PFSK-1 (cell line): ENCODE data around the gene TXNDC8.

ENCODE experiments used
- FOXP2 ChIP-seq: optimal IDR thresholded peaks from 2 replicates; pipeline ENCODE3; 2011; ENCODE audit warnings: borderline replicate concordance, control low read depth, inconsistent platforms; ENCODE audit not compliant: insufficient read depth; ENCODE audit errors: extremely low read length, extremely low read depth
- POLR2AphosphoS5 ChIP-seq: IDR thresholded peaks from 2 replicates; pipeline ENCODE4 v1.6.1; 2012; ENCODE audit warnings: low read depth, mild to moderate bottlenecking, control low read depth, low read length, moderate library complexity
- SIN3A ChIP-seq: IDR thresholded peaks from 2 replicates; pipeline ENCODE4 v1.6.1; 2012; ENCODE audit warnings: mild to moderate bottlenecking, low read length, moderate library complexity, borderline replicate concordance; ENCODE audit not compliant: insufficient read depth
- TAF1 ChIP-seq: IDR thresholded peaks from 2 replicates; pipeline ENCODE4 v1.6.1; 2012; ENCODE audit warnings: low read length, control low read depth, borderline replicate concordance; ENCODE audit not compliant: insufficient read depth
- TF ChIP-seq, protein P1 (sequence below), 2 experiments: IDR thresholded peaks; 2 replicates each; pipeline versions ENCODE4 v1.6.1 to v1.8.0; 2011 to 2012; ENCODE audit warnings: low read depth in 2 of 2, low read length in 2 of 2, control low read depth in 1 of 2, inconsistent platforms in 1 of 2, mild to moderate bottlenecking in 1 of 2, moderate library complexity in 1 of 2; ENCODE audit not compliant: insufficient read depth in 1 of 2

TXNDC8 gene

DNA sequence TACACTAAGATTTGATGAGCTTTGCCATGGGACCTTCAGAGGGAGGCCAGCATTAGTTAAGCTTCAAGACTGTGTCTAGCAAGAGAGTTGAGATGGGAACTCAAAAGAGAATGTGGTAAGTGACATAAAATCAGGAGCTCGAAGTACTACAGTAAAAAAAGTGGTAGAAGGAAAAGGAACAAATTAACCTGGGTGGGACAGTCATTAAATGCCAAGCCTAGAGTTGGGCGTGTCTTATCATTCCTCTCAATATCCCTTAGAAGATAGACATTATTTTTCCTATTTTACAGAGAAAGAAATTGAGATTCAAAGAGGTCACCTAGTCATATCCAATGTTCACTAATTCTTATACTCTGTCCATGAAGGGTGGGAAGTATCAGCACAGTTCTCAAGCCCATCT lies 78.1 kb downstream of the TXNDC8 start:
- TF ChIP-seq SIN3A (no peak), TAF1 (no peak), FOXP2 (no peak), POLR2AphosphoS5 (no peak)
- TF ChIP-seq, protein P1, sequence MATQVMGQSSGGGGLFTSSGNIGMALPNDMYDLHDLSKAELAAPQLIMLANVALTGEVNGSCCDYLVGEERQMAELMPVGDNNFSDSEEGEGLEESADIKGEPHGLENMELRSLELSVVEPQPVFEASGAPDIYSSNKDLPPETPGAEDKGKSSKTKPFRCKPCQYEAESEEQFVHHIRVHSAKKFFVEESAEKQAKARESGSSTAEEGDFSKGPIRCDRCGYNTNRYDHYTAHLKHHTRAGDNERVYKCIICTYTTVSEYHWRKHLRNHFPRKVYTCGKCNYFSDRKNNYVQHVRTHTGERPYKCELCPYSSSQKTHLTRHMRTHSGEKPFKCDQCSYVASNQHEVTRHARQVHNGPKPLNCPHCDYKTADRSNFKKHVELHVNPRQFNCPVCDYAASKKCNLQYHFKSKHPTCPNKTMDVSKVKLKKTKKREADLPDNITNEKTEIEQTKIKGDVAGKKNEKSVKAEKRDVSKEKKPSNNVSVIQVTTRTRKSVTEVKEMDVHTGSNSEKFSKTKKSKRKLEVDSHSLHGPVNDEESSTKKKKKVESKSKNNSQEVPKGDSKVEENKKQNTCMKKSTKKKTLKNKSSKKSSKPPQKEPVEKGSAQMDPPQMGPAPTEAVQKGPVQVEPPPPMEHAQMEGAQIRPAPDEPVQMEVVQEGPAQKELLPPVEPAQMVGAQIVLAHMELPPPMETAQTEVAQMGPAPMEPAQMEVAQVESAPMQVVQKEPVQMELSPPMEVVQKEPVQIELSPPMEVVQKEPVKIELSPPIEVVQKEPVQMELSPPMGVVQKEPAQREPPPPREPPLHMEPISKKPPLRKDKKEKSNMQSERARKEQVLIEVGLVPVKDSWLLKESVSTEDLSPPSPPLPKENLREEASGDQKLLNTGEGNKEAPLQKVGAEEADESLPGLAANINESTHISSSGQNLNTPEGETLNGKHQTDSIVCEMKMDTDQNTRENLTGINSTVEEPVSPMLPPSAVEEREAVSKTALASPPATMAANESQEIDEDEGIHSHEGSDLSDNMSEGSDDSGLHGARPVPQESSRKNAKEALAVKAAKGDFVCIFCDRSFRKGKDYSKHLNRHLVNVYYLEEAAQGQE (IDR thresholded peaks at IDR 0.05; ENCODE audit: insufficient read depth in 1 of 2, low read depth in 2 of 2, low read length in 2 of 2), result no peak

DNA sequence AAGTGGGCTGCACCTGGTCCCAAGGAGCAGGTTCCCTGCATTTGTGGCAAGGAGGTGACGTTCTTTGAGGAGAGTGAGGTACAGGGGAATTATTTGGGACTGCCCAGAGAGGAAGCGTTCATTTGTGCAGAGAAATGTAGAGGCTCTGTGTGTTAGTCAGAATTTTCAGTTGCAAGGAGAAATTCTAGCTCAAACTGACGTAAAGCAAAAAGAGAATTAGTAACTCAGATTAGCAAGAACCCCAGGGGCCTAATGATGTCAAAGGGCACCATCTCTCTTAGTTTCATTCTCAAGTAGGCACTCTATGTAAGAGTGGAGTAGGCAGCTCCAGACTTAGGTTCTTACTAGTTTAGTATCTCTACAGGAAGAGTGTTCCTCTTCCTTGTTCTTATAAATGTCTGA lies 79.0 kb downstream of the TXNDC8 start:
- TF ChIP-seq SIN3A (no peak), TAF1 (no peak), FOXP2 (no peak), POLR2AphosphoS5 (no peak)
- TF ChIP-seq, protein P1 (IDR thresholded peaks at IDR 0.05; ENCODE audit: insufficient read depth in 1 of 2, low read depth in 2 of 2, low read length in 2 of 2), result no peak

DNA sequence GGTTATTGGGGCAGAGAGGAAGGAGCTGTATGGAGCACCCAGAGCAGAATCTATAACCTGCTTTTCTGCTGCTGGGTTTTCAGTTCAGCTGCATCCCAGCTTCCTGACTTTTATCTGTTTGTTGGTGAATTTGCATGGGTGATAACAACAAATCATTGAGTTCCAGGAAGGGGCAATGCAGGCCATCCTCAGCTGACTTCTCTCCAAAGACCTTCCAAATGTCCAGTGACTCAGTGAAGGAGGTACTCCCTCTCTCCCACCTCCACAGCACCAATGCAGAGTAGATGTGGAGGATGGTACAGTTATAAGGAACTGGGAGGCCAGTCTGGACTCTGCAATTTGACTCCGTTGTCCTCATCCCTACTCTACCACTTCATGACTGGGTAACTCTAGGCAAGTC lies 79.7 kb downstream of the TXNDC8 start:
- TF ChIP-seq FOXP2 (no peak), POLR2AphosphoS5 (no peak), TAF1 (no peak)
- TF ChIP-seq, protein P1 (IDR thresholded peaks at IDR 0.05; ENCODE audit: insufficient read depth in 1 of 2, low read depth in 2 of 2, low read length in 2 of 2), result no peak

DNA sequence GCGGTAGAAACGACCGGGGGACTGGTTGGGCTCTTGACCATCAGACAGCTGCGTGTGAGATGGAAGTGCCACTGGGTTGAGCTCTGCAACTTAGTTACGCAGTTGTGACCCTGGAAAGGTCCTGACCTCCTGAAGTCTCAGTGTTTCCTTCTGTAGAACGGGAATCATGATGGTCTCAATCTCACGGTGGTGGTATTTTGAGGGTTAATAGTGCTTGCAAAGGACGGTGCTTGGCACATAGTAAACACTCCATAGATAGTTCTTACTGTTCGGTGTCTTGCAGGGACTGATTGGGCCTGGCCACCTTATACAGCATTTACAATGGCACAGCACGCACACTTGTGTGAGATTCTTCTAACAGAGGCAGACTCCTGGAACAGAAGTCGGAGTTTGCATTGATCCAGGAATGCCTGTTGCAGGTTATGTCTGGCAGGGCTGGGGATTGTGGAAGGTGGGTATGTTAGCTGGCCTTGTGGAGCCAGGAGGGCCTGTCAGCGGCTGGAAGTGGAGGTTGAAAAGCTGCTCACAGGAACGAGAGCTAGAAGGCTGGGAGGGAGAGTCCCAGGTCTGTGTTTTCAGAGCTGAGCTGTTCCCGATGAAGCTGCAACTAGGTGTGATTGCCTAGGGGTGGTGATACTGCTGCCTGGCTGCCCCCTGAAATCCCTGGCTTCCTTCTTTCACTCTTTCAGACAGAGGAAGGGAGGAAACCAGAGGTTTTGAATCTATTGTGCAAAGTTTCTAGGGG lies 80.4 kb downstream of the TXNDC8 start:
- TF ChIP-seq, protein P1 (IDR thresholded peaks at IDR 0.05; ENCODE audit: insufficient read depth in 1 of 2, low read depth in 2 of 2, low read length in 2 of 2), result no peak
- peak; percentile 15; the same call in 1 of the 2 replicates for TF ChIP-seq SIN3A
